ENCODE measurements around the gene ZNF581.

ZNF581 gene

DNA sequence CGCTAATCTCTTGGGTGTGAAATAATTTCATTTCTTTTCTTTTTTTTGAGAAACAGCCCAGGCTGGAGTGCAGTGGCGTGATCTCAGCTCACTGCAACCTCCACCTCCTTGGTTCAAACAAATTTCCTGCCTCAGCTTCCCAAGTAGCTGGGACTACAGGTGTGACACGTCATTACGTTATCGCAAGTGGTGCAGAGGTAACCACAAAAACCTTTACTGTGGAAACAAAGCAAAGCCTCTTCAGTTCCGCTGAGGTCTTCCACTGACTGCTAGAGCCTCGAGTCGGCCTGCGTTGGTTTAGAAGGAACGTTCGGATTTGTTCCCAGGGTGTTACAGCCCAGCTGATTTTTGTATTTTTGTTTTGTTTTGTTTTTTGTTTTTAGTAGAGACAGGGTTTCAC lies 17.1 kb upstream of the ZNF581 start:
- DNase-seq (ENCODE audit: low read depth), result no peak
- no peak overlapping the region for H3K4me3 ChIP-seq (ENCODE audit: low read depth, low read length)
- TF ChIP-seq CTCF (conservative IDR thresholded peaks at IDR 0.05; ENCODE audit: low read depth, low read length), result no peak

DNA sequence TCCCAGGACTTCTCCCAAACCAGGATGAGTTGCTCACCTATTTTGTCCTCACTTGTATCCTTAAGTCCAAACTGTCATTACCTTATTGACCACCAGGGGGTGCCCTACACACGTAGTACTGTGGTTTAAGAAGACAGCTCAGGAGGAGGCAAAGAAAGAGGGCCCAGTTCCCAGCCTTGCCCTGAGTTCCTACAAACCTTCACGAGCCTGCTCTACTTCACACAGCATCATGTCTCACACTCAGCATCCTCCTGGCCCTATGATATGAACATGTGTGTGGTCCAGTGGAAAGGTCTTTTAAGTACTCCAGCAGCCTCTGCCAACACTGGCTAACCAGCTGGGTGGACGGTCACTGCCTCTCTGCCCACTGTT lies 11.0 kb upstream of the ZNF581 start:
- H3K4me3 ChIP-seq (ENCODE audit: low read depth, low read length), result no peak overlapping the region
- TF ChIP-seq CTCF (conservative IDR thresholded peaks at IDR 0.05; ENCODE audit: low read depth, low read length), result peak; percentile 82
- peak; percentile 99 for DNase-seq (ENCODE audit: low read depth)

GRCh38 chr19:55633861-55634260 lies 9.6 kb upstream of the ZNF581 start:
- no peak for TF ChIP-seq CTCF (conservative IDR thresholded peaks at IDR 0.05; ENCODE audit: low read depth, low read length)
- DNase-seq (ENCODE audit: low read depth), result no peak

GRCh38 chr19:55635334-55635717 lies 8.1 kb upstream of the ZNF581 start:
- peak overlapping the region; percentile 100 for H3K4me3 ChIP-seq (ENCODE audit: low read depth, low read length)
- DNase-seq (ENCODE audit: low read depth), result no peak
- TF ChIP-seq CTCF (conservative IDR thresholded peaks at IDR 0.05; ENCODE audit: low read depth, low read length), result no peak

More at GRCh38 chr19:55633861-55634260, 9.6 kb upstream of the ZNF581 start:
- no peak overlapping the region for H3K4me3 ChIP-seq (ENCODE audit: low read depth, low read length)

GRCh38 chr19:55635856-55636440 lies 7.5 kb upstream of the ZNF581 start:
- peak overlapping the region; percentile 100 for H3K4me3 ChIP-seq (ENCODE audit: low read depth, low read length)
- no peak for DNase-seq (ENCODE audit: low read depth)
- TF ChIP-seq CTCF (conservative IDR thresholded peaks at IDR 0.05; ENCODE audit: low read depth, low read length), result no peak

GRCh38 chr19:55636723-55637122 lies 6.7 kb upstream of the ZNF581 start:
- no peak for DNase-seq (ENCODE audit: low read depth)
- TF ChIP-seq CTCF (conservative IDR thresholded peaks at IDR 0.05; ENCODE audit: low read depth, low read length), result no peak

GRCh38 chr19:55637534-55637933 lies 5.9 kb upstream of the ZNF581 start:
- no peak for TF ChIP-seq CTCF (conservative IDR thresholded peaks at IDR 0.05; ENCODE audit: low read depth, low read length)
- DNase-seq (ENCODE audit: low read depth), result no peak
- H3K4me3 ChIP-seq (ENCODE audit: low read depth, low read length), result no peak overlapping the region

More at GRCh38 chr19:55636723-55637122, 6.7 kb upstream of the ZNF581 start:
- H3K4me3 ChIP-seq (ENCODE audit: low read depth, low read length), result no peak overlapping the region
